ENCODE results near the gene RPL32.

RPL32 gene

DNA sequence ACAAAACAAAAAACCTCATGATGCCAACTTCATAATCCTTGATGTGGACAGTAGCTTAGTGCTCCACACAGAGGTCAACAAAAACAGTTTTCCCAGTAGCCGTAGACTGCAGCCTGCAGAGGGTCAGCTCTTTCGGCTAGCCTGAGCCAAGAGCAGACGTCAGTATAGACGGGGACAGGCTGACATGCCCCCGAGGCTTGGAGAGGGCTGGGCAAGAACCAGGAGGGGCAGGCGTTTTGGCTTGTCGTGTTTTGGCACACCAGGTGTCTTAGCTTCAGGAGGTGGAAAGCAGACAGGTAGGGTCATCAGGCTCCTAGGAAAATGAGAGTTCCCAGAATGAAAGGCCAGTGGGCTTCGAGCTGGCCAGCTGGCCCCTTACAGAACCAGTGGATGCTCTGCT lies 23.1 kb downstream of the RPL32 start:
- Histone ChIP-seq H3K36me3 (no peaks in the 10 kb centered on the region), H3K27ac (no peak overlapping the region), H3K9me3 (no peaks in the 10 kb centered on the region), H3K4me1 (ENCODE audit: control insufficient read depth in 1 of 2, insufficient read depth in 1 of 2, low read depth in 1 of 2, low read length in 1 of 2) (no peaks in the 10 kb centered on the region), H3K27me3 (peaks cover 11% of the 10 kb centered on the region), H3K4me3 (ENCODE audit: low read depth in 1 of 2, low read length in 1 of 2) (no peak overlapping the region)
- TF ChIP-seq, protein P1, sequence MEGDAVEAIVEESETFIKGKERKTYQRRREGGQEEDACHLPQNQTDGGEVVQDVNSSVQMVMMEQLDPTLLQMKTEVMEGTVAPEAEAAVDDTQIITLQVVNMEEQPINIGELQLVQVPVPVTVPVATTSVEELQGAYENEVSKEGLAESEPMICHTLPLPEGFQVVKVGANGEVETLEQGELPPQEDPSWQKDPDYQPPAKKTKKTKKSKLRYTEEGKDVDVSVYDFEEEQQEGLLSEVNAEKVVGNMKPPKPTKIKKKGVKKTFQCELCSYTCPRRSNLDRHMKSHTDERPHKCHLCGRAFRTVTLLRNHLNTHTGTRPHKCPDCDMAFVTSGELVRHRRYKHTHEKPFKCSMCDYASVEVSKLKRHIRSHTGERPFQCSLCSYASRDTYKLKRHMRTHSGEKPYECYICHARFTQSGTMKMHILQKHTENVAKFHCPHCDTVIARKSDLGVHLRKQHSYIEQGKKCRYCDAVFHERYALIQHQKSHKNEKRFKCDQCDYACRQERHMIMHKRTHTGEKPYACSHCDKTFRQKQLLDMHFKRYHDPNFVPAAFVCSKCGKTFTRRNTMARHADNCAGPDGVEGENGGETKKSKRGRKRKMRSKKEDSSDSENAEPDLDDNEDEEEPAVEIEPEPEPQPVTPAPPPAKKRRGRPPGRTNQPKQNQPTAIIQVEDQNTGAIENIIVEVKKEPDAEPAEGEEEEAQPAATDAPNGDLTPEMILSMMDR (IDR thresholded peaks at IDR 0.05), result no peak

DNA sequence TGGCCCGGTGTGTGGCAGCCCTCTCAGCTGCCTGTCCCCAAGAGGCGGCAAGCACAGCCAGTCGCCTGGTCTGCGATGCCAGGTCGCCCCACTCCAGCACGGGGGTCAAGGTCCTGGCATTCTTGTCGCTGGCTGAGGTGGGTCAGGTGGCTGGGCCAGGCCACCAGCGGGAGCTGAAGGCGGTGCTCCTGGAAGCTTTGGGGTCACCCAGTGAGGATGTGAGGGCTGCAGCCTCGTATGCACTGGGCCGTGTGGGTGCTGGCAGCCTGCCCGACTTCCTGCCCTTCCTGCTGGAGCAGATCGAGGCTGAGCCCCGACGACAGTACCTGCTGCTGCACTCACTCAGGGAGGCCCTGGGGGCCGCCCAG lies 24.0 kb downstream of the RPL32 start:
- Histone ChIP-seq H3K36me3 (no peaks in the 10 kb centered on the region), H3K9me3 (no peaks in the 10 kb centered on the region), H3K4me3 (ENCODE audit: low read depth in 1 of 2, low read length in 1 of 2) (no peak overlapping the region), H3K4me1 (ENCODE audit: control insufficient read depth in 1 of 2, insufficient read depth in 1 of 2, low read depth in 1 of 2, low read length in 1 of 2) (no peaks in the 10 kb centered on the region), H3K27ac (no peak overlapping the region), H3K27me3 (peaks cover 11% of the 10 kb centered on the region)
- TF ChIP-seq, protein P1 (IDR thresholded peaks at IDR 0.05), result no peak

DNA sequence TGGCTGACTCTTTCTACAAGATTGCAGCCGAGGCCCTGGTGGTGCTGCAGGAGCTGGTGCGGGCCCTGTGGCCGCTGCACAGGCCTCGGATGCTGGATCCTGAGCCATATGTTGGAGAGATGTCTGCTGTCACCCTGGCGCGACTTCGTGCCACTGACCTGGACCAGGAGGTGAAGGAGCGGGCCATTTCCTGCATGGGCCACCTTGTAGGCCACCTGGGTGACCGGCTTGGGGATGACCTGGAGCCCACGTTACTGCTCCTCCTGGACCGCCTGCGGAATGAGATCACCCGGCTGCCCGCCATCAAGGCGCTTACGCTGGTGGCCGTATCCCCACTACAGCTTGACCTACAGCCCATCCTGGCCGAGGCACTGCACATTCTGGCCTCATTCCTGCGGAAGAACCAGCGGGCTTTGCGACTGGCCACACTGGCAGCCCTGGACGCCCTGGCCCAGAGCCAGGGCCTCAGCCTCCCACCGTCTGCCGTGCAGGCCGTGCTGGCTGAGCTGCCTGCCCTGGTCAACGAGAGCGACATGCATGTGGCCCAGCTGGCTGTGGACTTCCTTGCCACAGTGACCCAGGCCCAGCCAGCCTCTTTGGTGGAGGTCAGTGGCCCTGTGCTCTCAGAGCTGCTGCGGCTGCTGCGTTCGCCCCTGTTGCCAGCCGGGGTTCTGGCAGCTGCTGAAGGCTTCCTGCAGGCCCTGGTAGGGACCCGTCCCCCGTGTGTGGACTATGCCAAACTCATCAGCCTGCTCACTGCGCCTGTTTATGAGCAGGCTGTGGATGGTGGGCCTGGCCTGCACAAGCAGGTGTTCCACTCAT lies 24.6 kb downstream of the RPL32 start:
- no peaks in the 10 kb centered on the region for H3K36me3 ChIP-seq

DNA sequence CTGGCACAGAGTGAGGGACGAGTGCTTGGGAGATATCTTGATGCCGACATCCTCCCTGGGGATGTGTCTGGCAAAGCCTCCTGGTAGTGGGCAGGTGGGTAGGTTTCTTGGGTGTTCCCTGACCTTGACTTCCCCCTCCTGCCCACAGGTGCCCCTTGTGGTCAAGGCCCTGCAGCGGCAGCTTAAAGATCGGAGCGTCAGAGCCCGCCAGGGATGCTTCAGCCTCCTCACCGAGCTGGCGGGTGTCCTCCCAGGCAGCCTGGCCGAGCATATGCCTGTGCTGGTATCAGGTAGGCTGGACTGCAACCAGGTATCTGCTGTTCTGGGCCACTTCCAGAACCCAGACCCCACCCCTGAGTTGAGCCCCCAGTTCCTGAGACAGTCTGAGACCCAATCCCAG lies 25.6 kb downstream of the RPL32 start:
- Histone ChIP-seq H3K27me3 (peaks cover 11% of the 10 kb centered on the region), H3K27ac (no peak overlapping the region), H3K4me1 (ENCODE audit: control insufficient read depth in 1 of 2, insufficient read depth in 1 of 2, low read depth in 1 of 2, low read length in 1 of 2) (no peaks in the 10 kb centered on the region)

More for the DNA sequence above, 24.6 kb downstream of the RPL32 start:
- Histone ChIP-seq H3K4me1 (ENCODE audit: control insufficient read depth in 1 of 2, insufficient read depth in 1 of 2, low read depth in 1 of 2, low read length in 1 of 2) (no peaks in the 10 kb centered on the region), H3K9me3 (no peaks in the 10 kb centered on the region), H3K4me3 (ENCODE audit: low read depth in 1 of 2, low read length in 1 of 2) (no peak overlapping the region), H3K27ac (no peak overlapping the region), H3K27me3 (peaks cover 11% of the 10 kb centered on the region)
- TF ChIP-seq, protein P1 (IDR thresholded peaks at IDR 0.05), result no peak

DNA sequence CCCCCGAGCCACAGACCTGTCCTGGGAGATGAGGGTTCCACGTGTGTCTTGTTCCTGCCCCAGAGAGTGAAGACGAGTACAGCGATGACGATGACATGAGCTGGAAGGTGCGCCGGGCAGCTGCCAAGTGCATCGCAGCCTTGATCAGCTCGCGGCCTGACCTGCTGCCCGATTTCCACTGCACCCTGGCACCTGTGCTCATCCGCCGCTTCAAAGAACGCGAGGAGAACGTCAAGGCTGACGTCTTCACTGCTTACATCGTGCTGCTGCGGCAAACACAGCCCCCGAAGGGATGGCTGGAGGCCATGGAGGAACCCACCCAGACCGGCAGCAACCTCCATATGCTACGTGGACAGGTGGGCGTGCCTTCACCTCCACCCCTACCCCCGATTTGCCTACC lies 26.3 kb downstream of the RPL32 start:
- no peaks in the 10 kb centered on the region for H3K9me3 ChIP-seq
- TF ChIP-seq, protein P1 (IDR thresholded peaks at IDR 0.05), result no peak
- H3K36me3 ChIP-seq, result no peaks in the 10 kb centered on the region
- no peak overlapping the region for H3K4me3 ChIP-seq (ENCODE audit: low read depth in 1 of 2, low read length in 1 of 2)
- no peak overlapping the region for H3K27ac ChIP-seq
- peaks cover 14% of the 10 kb centered on the region for H3K27me3 ChIP-seq
- H3K4me1 ChIP-seq (ENCODE audit: control insufficient read depth in 1 of 2, insufficient read depth in 1 of 2, low read depth in 1 of 2, low read length in 1 of 2), result peaks cover 0 to 4% of the 10 kb centered on the region in 2 experiments

More for the DNA sequence above, 25.6 kb downstream of the RPL32 start:
- H3K36me3 ChIP-seq, result no peaks in the 10 kb centered on the region
- H3K4me3 ChIP-seq (ENCODE audit: low read depth in 1 of 2, low read length in 1 of 2), result no peak overlapping the region
- TF ChIP-seq, protein P1 (IDR thresholded peaks at IDR 0.05), result no peak
- no peaks in the 10 kb centered on the region for H3K9me3 ChIP-seq
